Heart left ventricle (tissue), 16 donors: ENCODE measurements around the gene NEU1. TPM values are rescaled to one million over a fixed set of nuclear protein-coding genes. Genes with fewer than 3 reads are reported as not detected.
A peak's percentile ranks its signal among the peaks of the same experiment; 100 is the strongest.

ENCODE experiments used
- ATAC-seq, 4 donors: fragments of 200-7000 bp; cut with Tn5 transposase; one replicate each; pipeline ENCODE4 v1.9.1; 2020 to 2022; ENCODE audit warnings: moderate library complexity in 4 of 4, mild to moderate bottlenecking in 3 of 4, moderate number of reproducible peaks in 1 of 4
- DNase-seq, 5 donors: peaks; one replicate each; pipeline ENCODE4 v3.0.0-alpha.2; 2020
- H3K27ac ChIP-seq, 12 donors: fragments of 200-600 bp; sonication (generic) in 4 of 12; one replicate each; pipeline versions ENCODE4 v1.5.0 to v1.8.0; 2016 to 2022; ENCODE audit warnings: mild to moderate bottlenecking in 2 of 12
- H3K27me3 ChIP-seq, 9 donors: fragments of 200-600 bp; sonication (generic) in 2 of 9; one replicate each; pipeline versions ENCODE4 v1.5.1 to v1.8.0; 2016 to 2022; ENCODE audit warnings: mild to moderate bottlenecking in 3 of 9
- H3K36me3 ChIP-seq, 9 donors: fragments of 200-600 bp; sonication (generic) in 2 of 9; one replicate each; pipeline versions ENCODE4 v1.5.0 to v1.8.0; 2018 to 2022; ENCODE audit warnings: mild to moderate bottlenecking in 2 of 9
- H3K4me1 ChIP-seq, 12 donors: fragments of 200-600 bp; sonication (generic) in 4 of 12; one replicate each; pipeline versions ENCODE4 v1.5.0 to v1.8.0; 2016 to 2022; ENCODE audit warnings: mild to moderate bottlenecking in 3 of 12
- H3K4me3 ChIP-seq, 12 donors: fragments of 200-600 bp; sonication (generic) in 4 of 12; one replicate each; pipeline versions ENCODE4 v1.5.0 to v1.8.0; 2017 to 2022; ENCODE audit warnings: mild to moderate bottlenecking in 9 of 12, moderate library complexity in 4 of 12
- H3K9me3 ChIP-seq, 12 donors: fragments of 200-600 bp; sonication (generic) in 4 of 12; one replicate each; pipeline versions ENCODE4 v1.5.0 to v1.8.0; 2016 to 2022; ENCODE audit warnings: mild to moderate bottlenecking in 1 of 12
- POLR2A ChIP-seq, 2 donors: fragments of 450-650 bp; IDR thresholded peaks; one replicate each; pipeline ENCODE4 v1.6.1; 2017; ENCODE audit warnings: antibody characterized with exemption in 2 of 2, mild to moderate bottlenecking in 2 of 2, moderate library complexity in 2 of 2
- WGBS, 4 donors: extraction: QIAGEN DNeasy Blood & Tissue Kit in 2 of 4; methylation state at CpG; one replicate each; pipeline versions ENCODE4 v1.1.5 to v1.1.7; 2013 to 2018; 5-methylcytosine and 5-hydroxymethylcytosine counted together
- intact Hi-C, 10 donors: fragments of 100-400 bp; cut with DNase I; formaldehyde crosslinking; loops; one replicate each; pipeline versions ENCODE4 v1.11.1 to v1.14.2; 2022
- polyA plus RNA-seq, 2 donors: library from polyadenylated mRNA; stranded (reverse); fragments of 200-250 nt; gene quantifications; one replicate each; pipeline ENCODE4 v1.2.3, GENCODE V29; 2013
- total RNA-seq, 9 donors: library from RNA; depleted of rRNA in 2 of 9; stranded (reverse); fragments of >200 nt in 2 of 9; fragmentation: NEBNext Ultra II Directional in 3 of 9; extraction: Animal tissue kit (Norgen Biotek cat#: 25700) in 3 of 9; gene quantifications; one replicate each; pipeline versions ENCODE4 v1.1.0 to v1.2.4, GENCODE V29; 2016 to 2023
- TF ChIP-seq, protein P1 (sequence below), 12 donors: fragments of 200-600 bp; sonication (generic) in 4 of 12; IDR thresholded peaks; one replicate each; pipeline versions ENCODE4 v1.5.0 to v1.8.0; 2018 to 2022; ENCODE audit warnings: antibody characterized with exemption in 12 of 12, mild to moderate bottlenecking in 5 of 12
- donor health status: ischemic (EF 13 %, LVEDD 7.1; RV severe dilation, severe dysfunction).
- donor health status: healthy with polysubstance abuse.
- donor health status: DM: no; HTN: yes; CAD: no.
- donor health status: DM: no; HTN: no; CAD: no.
- donor health status: ischemic (EF 25% LVEDD 6.9; RV normal size, moderate dysfunction).
- donor health status: ischemic (EF 25% LVEDD 5.7; RV mildly dilated, moderate dysfunction).
- donor health status: healthy.
- donor health status: DM: yes; HTN: yes; CAD: no.
- donor health status: ischemic (EF 35%, LVEDD 5.7; RV mildly dilated, moderate dysfunction).
- donor health status: nonischemic (EF 11% LVEDD 7.7; RV severe dilation, severe dysfunction).
- donor health status: DM: yes; HTN: yes; CAD: no.
- donor health status: PGD.
- donor health status: ischemic (EF 29% LVEDD 5.4; RV normal size, mild dysfunction).
- donor health status: nonischemic (EF 23%, LVEDD 6.1; RV moderate dilation, normal function).

NEU1 gene
- total and polyA plus RNA-seq, 11 donors: 18.7 to 63.1 (median 27.6) TPM

DNA sequence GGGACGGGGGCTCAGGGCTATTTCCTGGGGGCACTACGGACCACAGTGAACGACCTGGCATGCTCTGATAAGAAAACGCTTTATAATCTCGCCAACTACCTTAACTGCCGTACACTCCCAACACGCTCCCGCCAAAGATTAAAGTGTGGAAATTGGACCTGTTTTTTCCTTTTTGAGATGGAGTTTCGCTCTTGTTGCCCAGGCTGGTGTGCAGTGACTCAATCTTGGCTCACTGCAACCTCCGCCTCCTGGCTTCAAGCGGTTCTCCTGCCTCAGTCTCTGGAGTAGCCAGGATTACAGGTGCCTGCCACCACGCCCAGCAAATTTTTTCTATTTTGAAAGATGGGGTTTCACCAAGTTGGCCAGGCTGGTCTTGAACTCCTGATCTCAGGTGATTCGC is 16.5 kb upstream of the NEU1 start:
- Histone ChIP-seq H3K4me1 (no peaks in the 10 kb centered on the region), H3K9me3 (no peaks in the 10 kb centered on the region), H3K27ac (no peak overlapping the region), H3K27me3 (no peaks in the 10 kb centered on the region), H3K36me3 (peaks cover 0 to 50% (median 44%) of the 10 kb centered on the region in 9 donors), H3K4me3 (no peak overlapping the region)
- ATAC-seq (no peak), DNase-seq (no peak)
- 84 to 89% (median 86%) methylated on average over 13 of the region's 13 CpGs for whole genome bisulfite sequencing, 4 donors
- TF ChIP-seq, protein P1, sequence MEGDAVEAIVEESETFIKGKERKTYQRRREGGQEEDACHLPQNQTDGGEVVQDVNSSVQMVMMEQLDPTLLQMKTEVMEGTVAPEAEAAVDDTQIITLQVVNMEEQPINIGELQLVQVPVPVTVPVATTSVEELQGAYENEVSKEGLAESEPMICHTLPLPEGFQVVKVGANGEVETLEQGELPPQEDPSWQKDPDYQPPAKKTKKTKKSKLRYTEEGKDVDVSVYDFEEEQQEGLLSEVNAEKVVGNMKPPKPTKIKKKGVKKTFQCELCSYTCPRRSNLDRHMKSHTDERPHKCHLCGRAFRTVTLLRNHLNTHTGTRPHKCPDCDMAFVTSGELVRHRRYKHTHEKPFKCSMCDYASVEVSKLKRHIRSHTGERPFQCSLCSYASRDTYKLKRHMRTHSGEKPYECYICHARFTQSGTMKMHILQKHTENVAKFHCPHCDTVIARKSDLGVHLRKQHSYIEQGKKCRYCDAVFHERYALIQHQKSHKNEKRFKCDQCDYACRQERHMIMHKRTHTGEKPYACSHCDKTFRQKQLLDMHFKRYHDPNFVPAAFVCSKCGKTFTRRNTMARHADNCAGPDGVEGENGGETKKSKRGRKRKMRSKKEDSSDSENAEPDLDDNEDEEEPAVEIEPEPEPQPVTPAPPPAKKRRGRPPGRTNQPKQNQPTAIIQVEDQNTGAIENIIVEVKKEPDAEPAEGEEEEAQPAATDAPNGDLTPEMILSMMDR (IDR thresholded peaks at IDR 0.05): no peak
- TF ChIP-seq POLR2A (IDR thresholded peaks at IDR 0.05): no peak
- intact Hi-C loops: loop anchor here in 1 of 10 donors (5.0 kb wide), 1 partner anchor 202 kb away; no protein-coding TSS in a partner anchor

DNA sequence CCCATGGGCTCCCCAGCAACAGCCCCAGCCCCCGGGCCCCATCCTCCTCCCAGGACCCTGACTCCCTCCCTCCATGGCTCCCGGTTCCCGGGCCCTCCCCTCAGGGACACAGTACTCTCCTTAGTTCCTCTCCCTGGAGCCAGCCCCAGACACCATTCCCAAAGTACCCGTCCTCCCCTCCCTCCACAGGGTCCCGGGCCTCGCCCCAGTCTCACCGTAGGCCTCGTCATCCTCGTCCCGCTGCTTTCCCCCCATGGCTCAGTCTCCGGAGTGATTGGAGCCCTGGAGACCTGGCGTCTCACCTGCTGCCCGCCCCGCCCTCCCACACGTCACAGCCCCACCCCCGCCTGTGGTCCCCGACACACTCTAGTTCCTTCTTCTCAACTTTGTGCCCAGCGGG is 16.1 kb upstream of the NEU1 start, which contains the start of gene SLC44A4:
SLC44A4 (minus strand) TSS at position 272 of the 400 bp plus-strand sequence; CDS start at position 255, 17 bp downstream.
- intact Hi-C loops: loop anchor here in 1 of 10 donors (5.0 kb wide), 1 partner anchor 201 kb away; no protein-coding TSS in a partner anchor
- DNase-seq: no peak

DNA sequence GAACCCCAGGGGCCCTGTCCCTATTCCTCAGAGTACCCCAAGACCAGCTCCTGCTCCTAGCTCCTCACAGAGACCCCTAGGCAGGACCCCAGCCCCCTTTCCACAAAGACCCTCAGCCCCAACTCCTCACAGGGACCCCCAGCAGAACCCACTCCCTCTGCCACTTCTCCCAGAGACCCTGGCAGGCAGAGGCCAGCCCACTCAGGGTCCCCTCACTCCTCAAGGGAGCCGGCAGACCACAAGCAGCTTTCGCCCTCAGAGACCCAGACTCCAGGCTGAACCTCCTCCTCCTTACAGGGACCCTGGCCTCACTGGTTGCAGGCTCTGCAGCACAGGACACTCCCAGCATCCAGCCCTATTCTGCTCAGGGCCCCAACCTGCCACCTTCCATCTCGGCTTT is 15.6 kb upstream of the NEU1 start:
- Histone ChIP-seq H3K27ac (no peak overlapping the region), H3K36me3 (peaks cover 0 to 41% (median 35%) of the 10 kb centered on the region in 9 donors), H3K4me3 (no peak overlapping the region), H3K4me1 (no peaks in the 10 kb centered on the region), H3K9me3 (no peaks in the 10 kb centered on the region), H3K27me3 (no peaks in the 10 kb centered on the region)
- TF ChIP-seq, protein P1 (IDR thresholded peaks at IDR 0.05): no peak
- no peak for TF ChIP-seq POLR2A (IDR thresholded peaks at IDR 0.05)
- intact Hi-C loops: loop anchor here in 1 of 10 donors (5.0 kb wide), 1 partner anchor 201 kb away; no protein-coding TSS in a partner anchor
- ATAC-seq: no peak
- no peak for DNase-seq
- WGBS, 4 donors: 82 to 84% (median 83%) methylated on average over 1 to 3 of the region's 3 CpGs

More for the DNA sequence above, 16.1 kb upstream of the NEU1 start, which contains the start of gene SLC44A4:
- no peak within 1 kb of the TSS for H3K4me3 ChIP-seq
- no peak for ATAC-seq
- 58 to 71% (median 60%) methylated on average over 18 of the region's 18 CpGs for WGBS, 4 donors
- no peaks in the 10 kb centered on the region for H3K9me3 ChIP-seq
- H3K36me3 ChIP-seq: peaks cover 0 to 46% (median 40%) of the 10 kb centered on the region in 9 donors
- no peaks in the 10 kb centered on the region for H3K4me1 ChIP-seq
- no peak for TF ChIP-seq POLR2A (IDR thresholded peaks at IDR 0.05)
- TF ChIP-seq, protein P1 (IDR thresholded peaks at IDR 0.05): no peak
- no peaks in the 10 kb centered on the region for H3K27me3 ChIP-seq
- H3K27ac ChIP-seq: no peak within 1 kb of the TSS

DNA sequence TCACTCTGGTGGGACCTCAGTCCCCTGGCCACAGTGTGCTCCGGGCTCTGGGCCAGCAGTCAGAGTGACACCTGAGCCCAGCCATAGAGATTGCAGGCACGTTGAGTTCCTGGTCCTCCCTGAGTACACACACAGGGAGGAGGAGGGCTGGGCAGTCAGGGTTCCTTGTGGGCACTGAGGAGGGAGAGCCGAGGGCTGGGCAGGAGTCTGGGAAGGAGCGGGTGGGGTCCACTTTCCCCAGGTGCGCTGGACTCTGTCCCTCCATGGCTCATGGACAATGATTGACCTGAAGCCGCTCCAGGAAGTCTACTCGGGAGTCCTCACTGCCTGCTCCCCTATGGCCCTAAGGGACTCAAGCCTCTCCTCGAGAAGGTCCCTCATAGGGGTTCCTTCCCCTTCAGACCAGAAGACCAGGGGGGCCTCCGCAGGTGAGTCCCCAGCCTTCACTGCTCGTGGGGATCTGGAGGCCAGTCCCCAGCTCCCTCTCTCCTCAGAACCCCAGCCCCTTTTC is 15.1 kb upstream of the NEU1 start:
- no peaks in the 10 kb centered on the region for H3K27me3 ChIP-seq
- H3K9me3 ChIP-seq: no peaks in the 10 kb centered on the region
- TF ChIP-seq POLR2A (IDR thresholded peaks at IDR 0.05): no peak
- TF ChIP-seq, protein P1 (IDR thresholded peaks at IDR 0.05): no peak
- H3K4me1 ChIP-seq: no peaks in the 10 kb centered on the region
- no peak for DNase-seq
- 61 to 83% (median 71%) methylated on average over 5 to 10 of the region's 10 CpGs for WGBS, 4 donors
- peak in 3 of 4 donors; percentile 14 to 38 (median 37) for ATAC-seq
- no peak overlapping the region for H3K4me3 ChIP-seq
- H3K36me3 ChIP-seq: peaks cover 0 to 36% (median 30%) of the 10 kb centered on the region in 9 donors
- no peak overlapping the region for H3K27ac ChIP-seq
- intact Hi-C loops: loop anchor here in 1 of 10 donors (5.0 kb wide), 1 partner anchor 200 kb away; no protein-coding TSS in a partner anchor
